ENCODE data around the gene FBXL16. TPM values are rescaled to one million over a fixed set of nuclear protein-coding genes. Genes with fewer than 3 reads are reported as not detected.
A peak's percentile ranks its signal among the peaks of the same experiment; 100 is the strongest.

The FBXL16 gene
- total RNA-seq, 4 donors from 2014 or later = 0.42 to 1.2 (median 0.51) TPM

DNA sequence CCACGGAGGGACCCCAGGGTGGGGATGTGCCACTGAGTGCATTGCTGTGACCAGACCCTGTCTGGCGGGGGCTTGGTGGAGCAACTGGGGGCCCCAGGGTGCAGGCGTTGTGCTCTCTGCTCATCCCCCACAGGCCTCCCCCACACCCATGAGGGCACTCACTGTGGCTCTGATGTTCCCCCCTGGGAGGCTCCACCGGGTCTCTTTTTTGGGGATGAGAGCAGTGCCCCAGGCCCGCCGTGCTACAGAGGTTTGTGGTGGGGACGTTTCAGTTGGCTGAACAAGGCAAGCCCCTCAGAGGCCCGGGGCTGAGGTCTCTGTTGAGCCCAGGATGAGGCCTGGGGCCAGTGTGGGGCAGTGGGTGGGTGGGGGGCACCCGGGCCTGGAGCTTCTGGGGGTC, 18.1 kb upstream of the FBXL16 start:
- H3K27me3 ChIP-seq = peaks cover 0 to 47% (median 24%) of the 10 kb centered on the region in 4 donors
- intact Hi-C loops (cut with DNase I) = no loop called here
- TF ChIP-seq POLR2A (IDR thresholded peaks at IDR 0.05; ENCODE audit: low read depth) (no peak), POLR2AphosphoS5 (IDR thresholded peaks at IDR 0.05) (no peak), EP300 (IDR thresholded peaks at IDR 0.05) (no peak)
- TF ChIP-seq, protein P1, sequence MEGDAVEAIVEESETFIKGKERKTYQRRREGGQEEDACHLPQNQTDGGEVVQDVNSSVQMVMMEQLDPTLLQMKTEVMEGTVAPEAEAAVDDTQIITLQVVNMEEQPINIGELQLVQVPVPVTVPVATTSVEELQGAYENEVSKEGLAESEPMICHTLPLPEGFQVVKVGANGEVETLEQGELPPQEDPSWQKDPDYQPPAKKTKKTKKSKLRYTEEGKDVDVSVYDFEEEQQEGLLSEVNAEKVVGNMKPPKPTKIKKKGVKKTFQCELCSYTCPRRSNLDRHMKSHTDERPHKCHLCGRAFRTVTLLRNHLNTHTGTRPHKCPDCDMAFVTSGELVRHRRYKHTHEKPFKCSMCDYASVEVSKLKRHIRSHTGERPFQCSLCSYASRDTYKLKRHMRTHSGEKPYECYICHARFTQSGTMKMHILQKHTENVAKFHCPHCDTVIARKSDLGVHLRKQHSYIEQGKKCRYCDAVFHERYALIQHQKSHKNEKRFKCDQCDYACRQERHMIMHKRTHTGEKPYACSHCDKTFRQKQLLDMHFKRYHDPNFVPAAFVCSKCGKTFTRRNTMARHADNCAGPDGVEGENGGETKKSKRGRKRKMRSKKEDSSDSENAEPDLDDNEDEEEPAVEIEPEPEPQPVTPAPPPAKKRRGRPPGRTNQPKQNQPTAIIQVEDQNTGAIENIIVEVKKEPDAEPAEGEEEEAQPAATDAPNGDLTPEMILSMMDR (IDR thresholded peaks at IDR 0.05) = no peak
- no peaks in the 10 kb centered on the region for H3K9me3 ChIP-seq
- 84% methylated on average over 9 of the region's 9 CpGs for WGBS
- no peak for DNase-seq (ENCODE audit: extremely low spot score)
- H3K27ac ChIP-seq (replicated peaks in 1 of 4) = no peak overlapping the region
- H3K36me3 ChIP-seq = peaks cover 0 to 6% (median 2%) of the 10 kb centered on the region in 4 donors
- peaks cover 47 to 64% (median 58%) of the 10 kb centered on the region in 4 donors for H3K4me1 ChIP-seq
- H3K4me3 ChIP-seq = no peak overlapping the region

DNA sequence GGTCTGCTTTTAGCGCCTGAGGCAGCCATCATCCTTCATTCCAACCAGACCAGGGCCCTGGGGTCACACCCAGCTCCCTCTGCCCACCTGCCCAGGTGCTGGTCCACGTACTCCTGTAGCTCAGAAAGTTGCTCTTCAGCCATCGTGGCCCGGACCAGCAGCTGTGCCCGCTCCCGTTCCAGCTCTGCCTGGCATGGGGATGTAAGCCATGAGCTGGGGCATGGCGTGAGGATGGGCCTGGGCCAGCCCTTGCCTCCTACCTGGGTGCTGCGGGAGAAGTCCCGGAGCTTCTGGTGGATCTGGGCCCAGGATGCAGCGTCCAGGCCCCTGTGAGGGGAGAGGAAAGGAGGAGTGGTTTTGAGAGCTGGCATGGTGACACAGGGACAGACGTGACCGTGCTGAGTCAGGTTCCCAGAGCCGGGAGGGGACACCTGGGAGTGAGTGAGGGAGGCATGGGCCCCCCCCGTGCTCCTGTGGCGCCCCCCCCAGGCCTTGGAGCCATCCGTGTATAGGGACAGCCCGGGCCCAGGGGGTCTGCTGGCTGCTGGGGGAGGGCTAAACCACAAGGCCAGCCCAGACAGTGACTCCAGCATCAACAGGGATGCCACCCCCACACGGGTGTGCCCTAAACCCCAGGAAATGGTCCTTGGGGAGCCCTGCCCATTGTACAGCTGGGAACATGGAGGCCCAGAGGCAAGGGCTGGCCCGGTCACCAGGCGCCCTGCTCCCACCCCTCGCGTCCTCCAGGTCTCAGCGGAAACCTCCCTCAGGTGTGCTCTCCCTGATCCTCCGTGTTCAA, 17.4 kb upstream of the FBXL16 start:
- Histone ChIP-seq H3K27me3 (peaks cover 0 to 40% (median 21%) of the 10 kb centered on the region in 4 donors), H3K36me3 (peaks cover 0 to 6% (median 2%) of the 10 kb centered on the region in 4 donors), H3K9me3 (no peaks in the 10 kb centered on the region), H3K4me3 (no peak overlapping the region), H3K27ac (replicated peaks in 1 of 4) (no peak overlapping the region), H3K4me1 (peaks cover 41 to 62% (median 54%) of the 10 kb centered on the region in 4 donors)
- 85% methylated on average over 23 of the region's 24 CpGs for WGBS
- TF ChIP-seq POLR2AphosphoS5 (IDR thresholded peaks at IDR 0.05) = no peak
- no peak for TF ChIP-seq EP300 (IDR thresholded peaks at IDR 0.05)
- TF ChIP-seq POLR2A (IDR thresholded peaks at IDR 0.05; ENCODE audit: low read depth) = no peak
- TF ChIP-seq, protein P1 (IDR thresholded peaks at IDR 0.05) = no peak
- DNase-seq (ENCODE audit: extremely low spot score) = no peak
- intact Hi-C loops (cut with DNase I) = no loop called here

DNA sequence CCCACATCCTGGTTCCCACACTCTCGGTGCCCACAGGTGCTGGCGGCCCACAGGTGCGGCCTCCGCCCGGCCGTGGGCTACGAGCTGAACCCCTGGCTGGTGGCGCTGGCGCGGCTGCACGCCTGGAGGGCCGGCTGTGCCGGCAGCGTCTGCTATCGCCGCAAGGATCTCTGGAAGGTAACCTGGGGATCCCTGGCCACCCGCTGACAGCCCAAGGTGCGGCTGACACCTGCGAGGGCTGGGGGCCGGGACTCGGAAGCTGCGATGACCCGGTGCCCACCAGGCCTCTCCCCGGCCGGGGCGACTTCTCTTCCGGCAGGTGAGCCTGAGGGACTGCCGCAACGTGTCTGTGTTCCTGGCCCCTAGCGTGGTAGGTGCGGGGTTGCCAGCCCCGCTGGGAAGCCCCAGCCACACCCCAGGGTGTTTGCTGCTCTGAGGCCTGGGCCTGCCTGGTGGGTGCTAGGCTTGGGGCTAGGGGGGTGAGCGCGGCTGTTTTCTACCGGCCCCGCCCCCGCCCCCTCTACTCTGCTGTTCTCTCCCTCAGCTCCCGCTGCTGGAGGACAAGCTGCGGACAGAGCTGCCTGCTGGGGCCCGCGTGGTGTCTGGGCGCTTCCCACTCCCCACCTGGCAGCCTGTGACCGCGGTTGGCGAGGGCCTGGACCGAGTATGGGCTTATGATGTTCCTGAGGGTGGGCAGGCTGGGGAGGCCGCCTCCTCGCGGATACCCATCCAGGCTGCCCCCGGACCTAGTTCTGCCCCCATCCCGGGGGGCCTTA, 16.4 kb upstream of the FBXL16 start:
- peaks cover 30 to 62% (median 49%) of the 10 kb centered on the region in 4 donors for H3K4me1 ChIP-seq
- intact Hi-C loops (cut with DNase I) = no loop called here
- H3K4me3 ChIP-seq = peak overlapping the region; percentile 67 to 98 (median 75)
- H3K9me3 ChIP-seq = no peaks in the 10 kb centered on the region
- H3K27me3 ChIP-seq = peaks cover 0 to 29% (median 13%) of the 10 kb centered on the region in 4 donors
- DNase-seq (ENCODE audit: extremely low spot score) = no peak
- TF ChIP-seq, protein P1 (IDR thresholded peaks at IDR 0.05) = no peak
- TF ChIP-seq EP300 (IDR thresholded peaks at IDR 0.05) (no peak), POLR2AphosphoS5 (IDR thresholded peaks at IDR 0.05) (no peak), POLR2A (IDR thresholded peaks at IDR 0.05; ENCODE audit: low read depth) (no peak)
- WGBS = no CpG with 5 or more reads among the region's 51 CpGs
- H3K27ac ChIP-seq (replicated peaks in 1 of 4) = peak overlapping the region; percentile 81 to 94 (median 91)
- H3K36me3 ChIP-seq = peaks cover 0 to 9% (median 6%) of the 10 kb centered on the region in 4 donors

DNA sequence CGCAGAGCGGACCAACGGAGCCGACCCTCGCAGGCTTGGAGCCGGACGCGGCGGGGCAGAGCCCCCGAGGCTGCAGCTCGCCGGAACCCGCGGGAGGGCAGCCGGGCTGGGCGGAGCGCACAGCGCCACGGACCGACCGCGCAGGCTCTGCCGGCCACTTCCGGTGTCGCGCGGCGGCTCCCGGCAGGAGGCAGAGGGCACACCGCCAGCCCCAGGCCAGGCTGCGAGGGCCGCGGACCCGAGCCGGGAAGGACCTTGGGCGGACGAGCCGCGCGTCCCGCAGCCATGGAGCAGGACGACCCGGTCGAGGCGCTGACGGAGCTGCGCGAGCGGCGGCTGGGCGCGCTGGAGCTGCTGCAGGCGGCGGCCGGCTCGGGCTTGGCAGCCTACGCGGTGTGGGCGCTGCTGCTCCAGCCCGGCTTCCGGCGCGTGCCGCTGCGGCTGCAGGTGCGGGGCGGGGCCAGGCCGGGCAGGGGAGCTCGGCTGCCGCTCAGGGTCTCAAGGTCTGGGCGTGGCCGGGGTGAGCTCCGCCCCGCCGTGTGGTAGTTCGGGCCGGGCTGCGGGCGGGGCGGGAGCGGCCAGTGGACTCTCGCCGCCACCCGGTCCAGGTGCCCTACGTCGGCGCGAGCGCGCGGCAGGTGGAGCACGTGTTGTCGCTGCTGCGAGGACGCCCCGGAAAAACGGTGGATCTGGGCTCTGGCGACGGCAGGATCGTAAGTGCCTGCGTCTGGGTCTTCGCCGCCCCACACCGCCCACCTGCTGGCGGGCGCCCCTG, 15.6 kb upstream of the FBXL16 start, which contains the start of gene ANTKMT:
Gene ANTKMT (plus strand): TSS at position 157 of the 775 bp plus-strand sequence. CDS start 129 bp downstream, at position 286.
- peaks cover 33 to 62% (median 49%) of the 10 kb centered on the region in 4 donors for H3K4me1 ChIP-seq
- TF ChIP-seq POLR2AphosphoS5 (IDR thresholded peaks at IDR 0.05) = peak; percentile 75 to 83
- TF ChIP-seq POLR2A (IDR thresholded peaks at IDR 0.05; ENCODE audit: low read depth) = peak; percentile 63
- TF ChIP-seq, protein P1 (IDR thresholded peaks at IDR 0.05) = peak in 2 of 3 experiments; percentile 13 to 26
- TF ChIP-seq EP300 (IDR thresholded peaks at IDR 0.05) = no peak

More for the DNA sequence above, 15.6 kb upstream of the FBXL16 start, which contains the start of gene ANTKMT:
- 0% methylated on average over 19 of the region's 106 CpGs for WGBS
- H3K27ac ChIP-seq (replicated peaks in 1 of 4) = peak within 1 kb of the TSS; percentile 81 to 94 (median 91)
- H3K4me3 ChIP-seq = peak within 1 kb of the TSS; percentile 67 to 98 (median 75)
- H3K27me3 ChIP-seq = peaks cover 0 to 22% (median 7%) of the 10 kb centered on the region in 4 donors
- no peak for DNase-seq (ENCODE audit: extremely low spot score)
- H3K9me3 ChIP-seq = no peaks in the 10 kb centered on the region
- peaks cover 0 to 10% (median 8%) of the 10 kb centered on the region in 4 donors for H3K36me3 ChIP-seq
- intact Hi-C loops (cut with DNase I) = no loop called here
